ENCODE results near the gene CAMK2A.

CAMK2A gene

DNA sequence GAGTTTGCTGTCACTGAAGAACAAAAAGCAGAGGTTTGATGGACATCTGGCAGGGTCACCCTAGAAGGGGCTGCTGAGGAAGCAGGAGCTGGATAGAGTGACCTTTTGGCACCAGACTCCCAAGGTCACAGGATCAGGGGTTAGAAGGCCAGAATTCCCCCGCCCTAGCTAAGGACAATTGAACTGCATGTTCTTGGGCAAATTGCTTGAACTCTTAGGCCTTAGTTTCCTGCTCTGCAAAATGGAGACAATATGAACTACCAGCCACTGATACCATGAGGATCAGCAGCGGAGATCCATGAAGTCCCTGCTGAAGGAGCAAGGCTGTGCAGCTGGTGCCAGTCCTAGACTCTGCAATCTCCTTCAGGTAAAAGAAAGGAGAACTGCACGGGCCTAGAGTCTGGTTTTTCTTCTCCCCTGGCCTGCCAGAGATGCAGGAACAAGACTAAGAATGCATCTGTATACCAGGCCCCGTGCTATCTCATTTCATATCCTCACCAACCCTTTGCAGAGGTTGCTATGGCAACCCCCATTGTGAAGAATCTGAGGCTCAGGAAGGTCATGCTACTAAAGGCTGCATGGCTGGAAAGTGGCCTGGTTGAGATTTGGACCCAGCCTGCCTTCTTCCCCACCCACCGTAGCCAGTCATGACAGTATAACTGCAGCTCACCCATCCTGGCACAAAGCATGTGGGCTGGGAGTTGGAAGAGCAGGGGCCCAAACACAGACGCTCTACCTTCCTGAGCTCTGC, 33.7 kb downstream of the CAMK2A start:
- Histone ChIP-seq H3K27me3 (no peaks in the 10 kb centered on the region), H3K4me3 (ENCODE audit: low read depth, low read length) (no peak overlapping the region), H3K4me1 (peaks cover 16% of the 10 kb centered on the region), H3K9me3 (no peaks in the 10 kb centered on the region), H3K36me3 (no peaks in the 10 kb centered on the region)
- DNase-seq: peak; percentile 59
- TF ChIP-seq, protein P1, sequence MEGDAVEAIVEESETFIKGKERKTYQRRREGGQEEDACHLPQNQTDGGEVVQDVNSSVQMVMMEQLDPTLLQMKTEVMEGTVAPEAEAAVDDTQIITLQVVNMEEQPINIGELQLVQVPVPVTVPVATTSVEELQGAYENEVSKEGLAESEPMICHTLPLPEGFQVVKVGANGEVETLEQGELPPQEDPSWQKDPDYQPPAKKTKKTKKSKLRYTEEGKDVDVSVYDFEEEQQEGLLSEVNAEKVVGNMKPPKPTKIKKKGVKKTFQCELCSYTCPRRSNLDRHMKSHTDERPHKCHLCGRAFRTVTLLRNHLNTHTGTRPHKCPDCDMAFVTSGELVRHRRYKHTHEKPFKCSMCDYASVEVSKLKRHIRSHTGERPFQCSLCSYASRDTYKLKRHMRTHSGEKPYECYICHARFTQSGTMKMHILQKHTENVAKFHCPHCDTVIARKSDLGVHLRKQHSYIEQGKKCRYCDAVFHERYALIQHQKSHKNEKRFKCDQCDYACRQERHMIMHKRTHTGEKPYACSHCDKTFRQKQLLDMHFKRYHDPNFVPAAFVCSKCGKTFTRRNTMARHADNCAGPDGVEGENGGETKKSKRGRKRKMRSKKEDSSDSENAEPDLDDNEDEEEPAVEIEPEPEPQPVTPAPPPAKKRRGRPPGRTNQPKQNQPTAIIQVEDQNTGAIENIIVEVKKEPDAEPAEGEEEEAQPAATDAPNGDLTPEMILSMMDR (IDR thresholded peaks at IDR 0.05; ENCODE audit: low read depth, low read length): no peak

DNA sequence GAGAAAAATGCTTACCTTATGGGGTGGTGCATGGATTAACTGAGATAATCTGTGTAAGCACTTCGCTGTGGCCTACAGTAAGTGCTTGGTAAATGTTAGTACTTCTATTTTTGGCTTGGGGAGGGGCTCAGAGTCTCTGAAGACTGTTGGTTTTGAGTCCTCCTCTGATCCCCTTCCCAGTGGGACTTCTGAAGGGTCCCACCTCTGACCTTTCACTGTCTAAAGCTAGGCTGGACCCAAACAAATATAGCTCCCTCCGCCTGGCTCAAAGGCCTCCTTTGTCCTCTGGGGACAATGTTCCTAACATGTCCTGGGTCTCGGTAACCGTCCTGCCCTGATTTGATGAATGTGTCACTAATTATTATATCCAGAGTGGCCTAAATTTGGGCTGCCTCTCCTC, 34.8 kb downstream of the CAMK2A start:
- TF ChIP-seq, protein P1 (IDR thresholded peaks at IDR 0.05; ENCODE audit: low read depth, low read length): no peak
- H3K36me3 ChIP-seq: no peaks in the 10 kb centered on the region
- no peak overlapping the region for H3K4me3 ChIP-seq (ENCODE audit: low read depth, low read length)
- no peaks in the 10 kb centered on the region for H3K27me3 ChIP-seq
- no peaks in the 10 kb centered on the region for H3K9me3 ChIP-seq
- no peak for DNase-seq
- peaks cover 16% of the 10 kb centered on the region for H3K4me1 ChIP-seq

DNA sequence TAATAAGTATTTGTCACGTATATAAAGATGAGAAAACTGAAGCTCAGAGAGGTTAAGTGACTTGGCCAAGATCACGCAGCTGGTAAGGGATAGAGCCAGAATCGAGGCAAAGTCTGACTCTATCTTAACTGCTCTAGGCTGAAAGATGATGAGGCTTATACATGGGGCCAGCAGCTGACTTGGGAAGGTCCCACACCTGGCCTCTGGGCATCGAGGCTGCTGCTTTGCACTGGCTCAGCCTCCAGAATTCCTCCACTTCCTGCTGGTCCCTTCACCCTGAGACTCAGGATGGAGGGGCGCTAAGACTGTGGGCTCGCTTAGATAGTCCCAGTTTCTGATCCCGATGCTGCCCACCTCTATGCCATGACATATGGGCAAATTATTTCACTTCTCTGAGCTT, 35.2 kb downstream of the CAMK2A start:
- TF ChIP-seq, protein P1 (IDR thresholded peaks at IDR 0.05; ENCODE audit: low read depth, low read length): no peak
- Histone ChIP-seq H3K9me3 (no peaks in the 10 kb centered on the region), H3K36me3 (no peaks in the 10 kb centered on the region), H3K4me1 (peaks cover 16% of the 10 kb centered on the region), H3K27me3 (no peaks in the 10 kb centered on the region), H3K4me3 (ENCODE audit: low read depth, low read length) (no peak overlapping the region)
- no peak for DNase-seq

DNA sequence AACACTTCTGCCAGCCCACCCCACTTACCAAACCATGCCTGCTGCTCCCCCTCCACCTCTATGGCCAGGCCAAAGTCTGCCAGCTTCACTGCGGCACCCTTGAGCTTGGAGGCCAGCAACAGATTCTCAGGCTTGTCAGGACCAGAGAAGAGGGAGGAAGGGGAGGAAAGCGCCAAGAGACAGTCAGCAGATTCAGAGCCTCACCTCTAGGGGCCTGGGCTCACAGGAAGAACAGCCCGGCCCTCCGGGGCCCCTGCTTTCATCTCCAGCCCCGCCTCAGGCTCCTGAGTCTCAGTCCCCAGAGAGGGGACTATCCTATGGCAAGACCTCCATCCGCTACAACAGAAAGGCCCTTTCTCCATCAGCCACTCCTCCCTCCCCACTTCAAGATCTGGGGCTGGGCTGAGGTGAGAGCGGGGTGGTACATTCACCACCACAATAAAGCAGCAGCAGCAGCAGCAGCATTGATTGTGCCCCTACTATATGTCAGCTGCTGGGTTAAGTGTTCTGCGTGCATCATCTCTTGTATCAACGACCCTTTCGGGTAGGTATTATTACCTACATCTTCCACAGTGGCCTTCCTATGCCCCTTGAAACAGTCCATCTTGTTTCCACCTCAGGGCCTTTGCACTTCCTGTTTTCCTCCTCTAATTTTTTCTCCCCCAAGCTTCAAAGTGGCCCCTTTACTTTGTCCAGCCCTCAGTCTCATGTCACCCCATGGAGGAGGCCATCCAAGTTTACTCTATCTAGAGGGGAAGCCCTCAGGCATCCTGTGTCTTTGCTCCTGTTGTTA, 36.0 kb downstream of the CAMK2A start:
- peaks cover 16% of the 10 kb centered on the region for H3K4me1 ChIP-seq

DNA sequence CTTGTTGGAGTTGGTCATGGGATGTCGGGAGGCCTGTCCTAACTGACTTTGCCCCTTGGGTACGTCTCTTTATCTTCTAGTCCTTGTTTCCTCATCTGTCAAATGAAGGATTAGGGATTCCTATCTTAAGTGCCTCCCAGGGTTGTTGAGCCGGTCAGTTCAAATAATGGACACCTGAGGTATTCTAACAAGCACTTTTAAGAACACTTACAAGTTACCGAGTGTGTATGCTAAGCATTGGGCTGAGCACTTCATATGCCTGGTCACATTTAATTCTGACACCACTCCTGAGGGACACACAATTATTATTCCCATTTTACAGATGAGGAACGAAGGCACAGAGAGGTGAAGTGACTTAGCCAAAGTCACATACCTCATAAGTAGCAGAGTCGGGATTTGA, 37.1 kb downstream of the CAMK2A start:
- no peak overlapping the region for H3K4me3 ChIP-seq (ENCODE audit: low read depth, low read length)
- H3K4me1 ChIP-seq: peaks cover 16% of the 10 kb centered on the region
- H3K9me3 ChIP-seq: no peaks in the 10 kb centered on the region
- DNase-seq: no peak
- TF ChIP-seq, protein P1 (IDR thresholded peaks at IDR 0.05; ENCODE audit: low read depth, low read length): no peak
- H3K27me3 ChIP-seq: no peaks in the 10 kb centered on the region
- no peaks in the 10 kb centered on the region for H3K36me3 ChIP-seq

More for the DNA sequence above, 36.0 kb downstream of the CAMK2A start:
- no peaks in the 10 kb centered on the region for H3K9me3 ChIP-seq
- no peak overlapping the region for H3K4me3 ChIP-seq (ENCODE audit: low read depth, low read length)
- TF ChIP-seq, protein P1 (IDR thresholded peaks at IDR 0.05; ENCODE audit: low read depth, low read length): no peak
- H3K27me3 ChIP-seq: no peaks in the 10 kb centered on the region
- no peaks in the 10 kb centered on the region for H3K36me3 ChIP-seq
- DNase-seq: no peak

DNA sequence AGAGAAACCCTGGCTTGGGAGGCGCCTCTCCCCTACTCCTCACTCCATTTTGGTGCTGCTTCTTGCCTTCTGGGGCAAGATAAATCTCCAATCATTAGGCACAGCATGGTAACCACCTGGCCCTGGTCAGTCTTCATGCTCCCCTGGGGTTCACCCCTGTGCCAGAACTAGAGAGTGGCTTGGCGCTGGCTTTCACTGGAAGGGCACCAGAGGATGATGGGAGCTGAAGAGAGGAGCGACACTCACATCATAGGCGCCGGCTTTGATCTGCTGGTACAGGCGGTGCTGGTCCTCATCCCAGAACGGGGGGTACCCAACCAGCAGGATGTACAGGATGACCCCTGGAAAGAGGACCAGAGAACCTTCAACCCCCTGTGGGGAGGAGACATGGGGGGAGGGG, 38.1 kb downstream of the CAMK2A start:
- no peaks in the 10 kb centered on the region for H3K27me3 ChIP-seq
- H3K4me3 ChIP-seq (ENCODE audit: low read depth, low read length): no peak overlapping the region
- peaks cover 22% of the 10 kb centered on the region for H3K4me1 ChIP-seq
- no peaks in the 10 kb centered on the region for H3K36me3 ChIP-seq
- TF ChIP-seq, protein P1 (IDR thresholded peaks at IDR 0.05; ENCODE audit: low read depth, low read length): no peak
- no peaks in the 10 kb centered on the region for H3K9me3 ChIP-seq
- DNase-seq: no peak
